Gastrocnemius medialis (tissue), 4 donors: ENCODE measurements around the gene SLC25A21. TPM values are rescaled to one million over a fixed set of nuclear protein-coding genes. Genes with fewer than 3 reads are reported as not detected.

Experiments
- ATAC-seq, 2 donors: fragments of 150-250 bp; one replicate each; pipeline ENCODE4 v1.9.1; 2016
- DNase-seq, 2 donors: peaks; one replicate each; pipeline ENCODE4 v3.0.0-alpha.2; 2019
- H3K27ac ChIP-seq, 4 donors: fragments of 200-600 bp; sonication (generic); 1 replicate in 1 of 4; 2 replicates in 3 of 4; pipeline ENCODE4 v1.5.1; 2016 to 2018; ENCODE audit warnings: mild to moderate bottlenecking in 2 of 4, moderate library complexity in 1 of 4
- H3K27me3 ChIP-seq, 3 donors: fragments of 200-600 bp; sonication (generic) in 2 of 3; 1 replicate in 1 of 3; 2 replicates in 2 of 3; pipeline versions ENCODE4 v1.5.1 to v1.6.0; 2016 to 2019; ENCODE audit warnings: mild to moderate bottlenecking in 1 of 3, moderate library complexity in 1 of 3
- H3K36me3 ChIP-seq, 2 donors: fragments of 200-600 bp; sonication (generic) in 1 of 2; one replicate each; pipeline ENCODE4 v1.5.1; 2017 to 2018
- H3K4me1 ChIP-seq, 2 donors: fragments of 200-600 bp; sonication (generic) in 1 of 2; one replicate each; pipeline ENCODE4 v1.5.1; 2016 to 2017; ENCODE audit warnings: mild to moderate bottlenecking in 2 of 2
- H3K4me3 ChIP-seq, 4 donors: fragments of 200-600 bp; sonication (generic) in 3 of 4; 1 replicate in 1 of 4; 2 replicates in 3 of 4; pipeline ENCODE4 v1.5.1; 2016 to 2019; ENCODE audit warnings: mild to moderate bottlenecking in 2 of 4
- H3K9me3 ChIP-seq, 3 donors: fragments of 200-600 bp; sonication (generic) in 2 of 3; 1 replicate in 1 of 3; 2 replicates in 2 of 3; pipeline ENCODE4 v1.5.1; 2016 to 2019
- CTCF ChIP-seq, 5 experiments: fragments of 450-650 bp in 3 of 5; fragments of 200-600 bp in 2 of 5; sonication (generic) in 2 of 5; IDR thresholded peaks in 4 of 5; conservative IDR thresholded peaks in 1 of 5; 1 replicate in 4 of 5; 2 replicates in 1 of 5; pipeline ENCODE4 v1.5.1; 2016 to 2019; ENCODE audit warnings: antibody characterized with exemption in 5 of 5, mild to moderate bottlenecking in 3 of 5, moderate library complexity in 3 of 5
- POLR2A ChIP-seq, 2 donors: fragments of 450-650 bp; IDR thresholded peaks; one replicate each; pipeline ENCODE4 v1.6.1; 2017; ENCODE audit warnings: antibody characterized with exemption in 2 of 2, mild to moderate bottlenecking in 2 of 2, moderate library complexity in 2 of 2
- in situ Hi-C, 4 donors: fragments of 200-750 bp; cut with MboI; loops; one replicate each; pipeline versions ENCODE4 v1.15.0 to v1.8.0; 2017; ENCODE audit warnings: low sequenced_read_pairs in 4 of 4
- intact Hi-C: fragments of 100-400 bp; cut with DNase I; formaldehyde crosslinking; loops from one replicate; pipeline ENCODE4 v1.15.1; 2023; ENCODE audit warnings: low total_unique reads
- total RNA-seq, 4 donors: library from RNA; depleted of rRNA; stranded (reverse); fragments of >200 nt; gene quantifications; one replicate each; pipeline versions ENCODE4 v1.1.0 to v1.2.3, GENCODE V29; 2016

SLC25A21 gene
- total RNA-seq, 4 donors from 2014 or later, result 1.9 TPM; not detected in 3

- ATAC-seq, result no peak
- in situ Hi-C loops (no loop called here), intact Hi-C loops (no loop called here)
Observed at GRCh38 chr14:37116933-37117849, 55.2 kb downstream of the SLC25A21 start.

GRCh38 chr14:37115406-37115805 is 57.0 kb downstream of the SLC25A21 start:
- in situ Hi-C loops (no loop called here), intact Hi-C loops (no loop called here)
- no peak overlapping the region for H3K4me3 ChIP-seq
- H3K9me3 ChIP-seq, result no peaks in the 10 kb centered on the region
- no peak for TF ChIP-seq CTCF (IDR thresholded peaks at IDR 0.05 in 4 of 5, conservative IDR thresholded peaks at IDR 0.05 in 1 of 5)
- no peak for TF ChIP-seq POLR2A (IDR thresholded peaks at IDR 0.05)
- H3K27me3 ChIP-seq, result no peaks in the 10 kb centered on the region
- no peaks in the 10 kb centered on the region for H3K4me1 ChIP-seq
- no peaks in the 10 kb centered on the region for H3K36me3 ChIP-seq
- H3K27ac ChIP-seq, result no peak overlapping the region
- no peak for ATAC-seq
- DNase-seq, result no peak

More at GRCh38 chr14:37116933-37117849, 55.2 kb downstream of the SLC25A21 start:
- H3K9me3 ChIP-seq, result no peaks in the 10 kb centered on the region
- no peak overlapping the region for H3K27ac ChIP-seq
- no peaks in the 10 kb centered on the region for H3K27me3 ChIP-seq
- no peak for DNase-seq
- H3K36me3 ChIP-seq, result no peaks in the 10 kb centered on the region
- H3K4me3 ChIP-seq, result no peak overlapping the region
- TF ChIP-seq POLR2A (IDR thresholded peaks at IDR 0.05) (no peak), CTCF (IDR thresholded peaks at IDR 0.05 in 4 of 5, conservative IDR thresholded peaks at IDR 0.05 in 1 of 5) (no peak)
- no peaks in the 10 kb centered on the region for H3K4me1 ChIP-seq

GRCh38 chr14:37114559-37114958 is 57.8 kb downstream of the SLC25A21 start:
- Histone ChIP-seq H3K27me3 (no peaks in the 10 kb centered on the region), H3K36me3 (no peaks in the 10 kb centered on the region), H3K4me3 (no peak overlapping the region), H3K9me3 (no peaks in the 10 kb centered on the region), H3K27ac (no peak overlapping the region), H3K4me1 (no peaks in the 10 kb centered on the region)
- intact Hi-C loops (no loop called here), in situ Hi-C loops (no loop called here)
- no peak for ATAC-seq
- TF ChIP-seq POLR2A (IDR thresholded peaks at IDR 0.05) (no peak), CTCF (IDR thresholded peaks at IDR 0.05 in 4 of 5, conservative IDR thresholded peaks at IDR 0.05 in 1 of 5) (no peak)
- DNase-seq, result no peak

- DNase-seq, result no peak
- no peaks in the 10 kb centered on the region for H3K27me3 ChIP-seq
- no peaks in the 10 kb centered on the region for H3K9me3 ChIP-seq
- in situ Hi-C loops, result no loop called here
- no peaks in the 10 kb centered on the region for H3K36me3 ChIP-seq
- TF ChIP-seq POLR2A (IDR thresholded peaks at IDR 0.05) (no peak), CTCF (IDR thresholded peaks at IDR 0.05 in 4 of 5, conservative IDR thresholded peaks at IDR 0.05 in 1 of 5) (no peak)
- no peak for ATAC-seq
- H3K4me1 ChIP-seq, result no peaks in the 10 kb centered on the region
- intact Hi-C loops, result no loop called here
- no peak overlapping the region for H3K4me3 ChIP-seq
- no peak overlapping the region for H3K27ac ChIP-seq
Observed at GRCh38 chr14:37114002-37114401, 58.4 kb downstream of the SLC25A21 start.
